NCI-H345 treated with DMSO at 0.1 percent for 48 hours (cell line): Measurements from ENCODE around the gene COLEC12.
"Not testable (repeated sequence)": the region's sequence is repeated elsewhere in the genome, so short reads cannot be mapped to it uniquely, and the experiment has no call there.

Experiments
- DNase-seq: peaks from one replicate; lab custom pipeline; 2025; ENCODE audit not compliant: unreplicated experiment; lab: John Stamatoyannopoulos, UW

The COLEC12 gene

DNA sequence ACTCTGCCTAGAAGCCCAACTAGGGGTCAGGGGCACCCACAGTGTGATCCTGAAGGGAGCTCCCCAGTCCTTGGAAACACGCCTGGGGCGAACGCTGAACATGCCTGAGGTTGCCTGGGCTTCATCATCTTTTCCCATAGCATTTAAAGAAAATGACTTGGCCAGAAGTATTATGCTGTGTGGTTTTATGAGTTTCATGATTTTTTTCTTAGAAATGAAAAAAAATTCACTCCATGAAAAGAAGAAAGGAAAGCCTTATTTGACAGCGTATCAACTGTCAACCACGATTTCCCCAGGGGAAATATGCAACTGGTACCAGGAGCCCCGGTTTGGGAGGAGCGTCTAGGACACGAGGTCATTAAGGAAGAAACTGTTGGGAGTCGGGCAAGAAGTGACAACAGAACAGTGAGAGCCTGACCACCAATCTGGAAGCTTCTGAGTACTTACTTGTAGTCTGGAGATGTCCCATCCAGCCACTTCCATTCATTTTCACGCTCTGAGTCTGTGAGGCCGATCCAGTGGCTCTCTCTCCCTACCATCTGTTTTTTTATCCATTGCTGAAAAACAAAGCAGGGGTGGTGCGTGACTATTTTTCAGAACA, 169.2 kb downstream of the COLEC12 start:
- DNase-seq = no peak

DNA sequence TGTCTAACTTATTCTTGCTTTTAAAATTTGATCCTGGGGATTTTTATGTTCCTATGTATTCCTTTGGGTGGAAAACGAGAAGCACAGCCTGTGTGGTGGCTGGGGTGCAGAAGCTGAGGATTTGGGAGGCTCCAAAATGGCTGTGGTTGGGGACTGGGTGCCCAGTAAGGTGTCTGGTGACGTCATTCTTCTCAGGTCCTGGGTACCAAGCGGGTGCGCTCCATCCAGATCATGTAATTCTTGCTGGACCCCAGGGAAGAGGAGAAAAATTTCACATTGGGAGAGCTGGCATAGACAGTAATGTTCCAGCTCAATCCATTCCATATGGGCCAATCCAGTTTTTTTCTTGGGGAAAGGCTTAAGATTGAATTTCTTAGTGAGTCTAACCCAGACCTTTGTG, 171.6 kb downstream of the COLEC12 start:
- no peak for DNase-seq

DNA sequence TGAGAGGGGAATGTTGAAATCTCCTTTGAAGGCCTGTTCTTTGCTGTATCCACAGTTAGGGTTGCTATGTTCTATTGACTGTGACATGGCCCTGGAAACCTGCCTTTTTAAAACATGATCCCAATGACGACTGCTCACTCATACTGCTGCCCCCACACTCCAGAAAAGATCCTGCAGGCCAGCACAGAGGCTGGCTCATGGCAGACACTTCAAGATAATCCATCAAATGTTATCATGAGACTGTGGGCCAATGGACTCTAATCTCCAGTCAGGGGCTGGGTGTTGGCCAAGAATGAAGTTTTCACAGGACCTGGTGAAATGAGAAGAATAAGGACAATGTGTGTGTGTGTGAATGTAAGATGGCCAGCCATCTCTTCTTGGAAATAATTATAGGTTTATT, 173.7 kb downstream of the COLEC12 start:
- no peak for DNase-seq

DNA sequence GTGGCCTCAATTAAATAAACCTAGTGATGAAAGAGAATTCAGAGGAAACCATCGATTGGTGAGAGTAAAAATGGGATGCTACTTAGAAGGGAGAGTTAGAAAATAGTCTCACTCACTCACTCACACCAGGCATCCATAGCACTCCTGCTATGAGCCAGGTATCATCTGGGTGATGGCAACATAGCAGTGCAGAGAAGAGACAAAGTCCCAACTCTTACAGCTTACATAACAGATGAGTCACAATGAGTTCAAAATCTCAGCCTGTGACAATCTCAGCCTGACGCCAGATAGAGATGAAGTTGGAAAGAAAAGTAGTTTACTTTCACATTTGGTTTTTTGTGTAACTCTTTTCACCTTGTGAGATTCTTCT, 177.3 kb downstream of the COLEC12 start:
- no peak for DNase-seq

DNA sequence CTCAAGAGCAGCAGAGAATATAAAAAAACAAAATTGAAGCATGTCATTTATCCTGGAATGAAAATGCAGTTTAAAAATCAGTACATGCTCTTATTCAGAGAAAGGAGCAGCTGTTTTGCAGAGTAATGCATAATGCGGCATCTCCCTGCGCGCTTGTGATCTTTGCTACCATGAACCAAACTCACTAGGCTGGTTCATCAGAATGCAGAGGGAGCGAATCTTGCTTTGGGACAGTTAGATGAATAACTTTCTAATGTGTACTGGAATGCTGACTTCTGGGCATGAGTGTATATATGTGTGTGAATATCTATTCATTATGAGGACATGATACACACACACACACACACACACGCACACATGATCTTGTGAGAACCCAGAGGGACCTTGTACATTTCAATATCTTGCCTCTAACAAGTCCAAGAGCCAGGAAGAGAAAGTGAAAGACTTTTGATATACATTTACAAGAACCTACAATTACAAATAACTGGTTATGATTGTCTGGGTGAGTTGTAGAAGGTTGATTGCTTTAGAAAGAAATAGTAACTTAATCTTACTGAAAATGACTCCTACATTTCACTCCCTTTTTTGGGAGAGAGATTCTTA, 178.5 kb downstream of the COLEC12 start:
- no peak for DNase-seq

DNA sequence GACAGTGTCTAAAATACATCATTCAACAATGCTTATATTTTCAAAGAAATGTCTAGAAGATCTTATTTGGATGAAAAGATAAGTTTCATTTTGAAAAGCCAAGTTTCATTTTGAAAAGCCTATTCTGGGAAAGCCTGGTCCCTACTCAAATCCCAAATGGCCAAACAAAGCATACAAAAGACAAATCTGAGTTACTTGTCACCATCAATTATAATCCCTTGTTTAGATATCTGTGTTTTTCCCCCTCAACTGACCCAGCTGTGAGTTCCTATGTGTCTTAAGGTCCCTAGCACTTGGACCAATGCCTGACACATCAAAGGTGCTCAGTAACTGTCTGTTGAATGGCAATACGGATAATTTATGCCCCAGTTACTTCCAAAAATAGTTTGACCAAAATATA, 180.3 kb downstream of the COLEC12 start:
- no peak for DNase-seq

DNA sequence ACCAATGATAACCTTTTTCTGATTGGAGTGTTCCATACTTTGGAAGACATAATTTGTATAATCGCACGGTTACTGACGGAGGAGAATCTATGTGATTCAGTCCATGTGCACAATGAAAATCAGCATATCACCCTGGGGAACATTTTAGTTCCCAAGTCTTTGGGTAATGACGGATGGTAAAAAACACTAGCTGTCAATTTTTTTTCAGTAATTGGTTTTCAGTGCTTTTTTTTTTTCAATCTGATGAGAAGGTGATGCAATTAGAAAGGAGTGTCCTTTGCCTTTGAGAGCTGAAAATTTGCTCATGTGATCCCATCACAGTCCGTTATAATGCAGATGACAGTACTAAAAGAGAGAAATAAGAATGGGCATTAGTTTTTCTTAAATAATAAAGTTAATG, 180.8 kb downstream of the COLEC12 start:
- no peak for DNase-seq

DNA sequence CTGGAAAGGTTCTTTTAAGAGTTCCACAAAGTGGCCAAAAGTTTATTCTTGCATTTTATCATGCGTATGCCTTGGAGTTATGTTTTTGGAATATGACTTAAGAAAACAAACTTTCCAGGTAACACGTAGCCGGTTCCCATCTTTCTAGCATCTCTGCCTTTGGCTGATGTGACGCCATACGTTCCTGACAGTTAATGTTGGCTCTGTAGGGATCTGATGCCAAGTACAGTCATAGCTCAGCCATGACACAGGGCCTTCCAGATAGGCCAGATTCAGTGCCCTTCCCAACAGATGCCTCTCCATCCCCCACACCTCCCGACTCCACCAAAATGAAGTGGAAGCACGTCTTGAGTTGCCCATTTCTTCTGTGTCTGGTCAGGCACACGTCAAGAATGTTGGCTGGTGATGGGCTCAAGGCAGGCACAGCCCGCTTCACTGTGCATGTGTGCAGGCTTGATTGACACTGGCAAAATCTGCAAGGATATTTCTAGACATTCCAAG, 181.7 kb downstream of the COLEC12 start:
- no peak for DNase-seq

DNA sequence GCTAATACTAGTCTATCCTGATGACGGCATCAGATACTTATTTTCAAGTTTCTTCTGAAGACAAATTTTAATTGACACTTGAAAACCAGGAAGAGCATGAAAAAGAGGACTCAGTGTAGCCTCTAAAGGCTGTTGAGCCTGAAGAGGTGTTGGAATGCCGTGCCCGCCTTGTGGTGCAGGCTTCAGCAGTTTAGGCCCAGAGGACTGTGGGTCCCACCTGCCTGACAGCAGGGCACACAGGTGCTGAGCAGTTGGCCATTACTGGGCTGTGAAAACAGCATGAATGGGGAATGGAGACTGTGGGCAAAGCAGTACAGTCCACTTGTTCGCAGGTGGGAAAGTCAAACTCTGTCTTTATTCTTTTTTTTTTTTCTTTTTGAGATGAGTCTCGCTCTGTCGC, 182.9 kb downstream of the COLEC12 start:
- DNase-seq = no peak

DNA sequence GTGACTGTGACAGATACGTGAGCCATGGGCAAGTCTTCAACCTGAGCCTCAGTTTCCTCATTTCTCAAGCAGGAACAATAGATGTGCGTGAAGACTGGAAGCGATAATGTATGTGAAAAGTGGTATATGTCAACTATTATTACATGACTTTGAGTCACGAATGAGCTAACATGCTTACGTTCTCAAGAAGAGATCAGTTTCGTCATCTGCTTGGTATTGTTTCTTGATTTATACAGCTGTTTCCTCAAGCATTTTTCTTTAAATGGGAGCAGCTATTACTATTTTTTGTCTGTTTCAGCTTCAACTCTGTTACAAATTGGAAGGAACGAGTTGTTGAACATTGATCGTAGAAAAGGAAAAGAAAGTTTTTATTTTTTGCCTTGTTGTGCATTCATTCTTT, 184.1 kb downstream of the COLEC12 start:
- DNase-seq = no peak

DNA sequence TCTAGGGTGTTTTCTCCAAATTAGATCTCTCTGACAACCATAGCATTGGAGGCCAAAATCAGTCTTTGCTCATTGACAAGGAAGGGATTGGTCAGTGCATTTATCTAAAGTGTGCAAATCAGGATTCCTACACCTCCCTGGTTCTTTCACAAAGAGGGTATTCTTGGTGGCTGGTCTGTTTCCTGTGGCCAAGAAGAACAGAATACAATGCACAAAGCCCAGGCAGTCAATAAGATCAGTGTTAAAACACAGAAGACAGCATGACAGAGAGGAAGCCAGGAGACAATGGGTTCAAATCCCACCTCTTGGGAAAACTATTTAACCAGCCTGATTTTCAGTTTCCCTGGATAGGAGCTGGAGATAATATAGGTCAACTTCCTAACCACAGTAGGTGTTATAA, 186.6 kb downstream of the COLEC12 start:
- DNase-seq = no peak

DNA sequence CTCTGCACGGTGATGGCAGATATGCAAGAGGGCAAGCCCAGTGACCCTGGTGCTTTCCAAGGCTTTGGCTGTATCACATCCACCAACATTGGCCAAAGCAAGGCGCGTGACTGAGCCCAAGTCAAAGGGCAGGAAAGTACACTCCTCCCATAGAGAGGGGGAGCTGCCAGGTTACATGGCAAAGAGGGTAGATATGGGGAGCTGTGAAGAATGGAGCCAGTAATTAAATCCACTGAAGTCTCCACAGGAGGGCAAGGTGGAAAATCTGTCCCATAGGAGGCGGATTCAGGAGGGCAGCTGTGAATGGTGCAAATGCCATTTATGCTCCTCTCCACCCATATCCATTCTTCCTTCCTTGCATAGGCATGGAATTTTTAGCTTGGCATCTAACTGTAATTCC, 188.1 kb downstream of the COLEC12 start:
- no peak for DNase-seq

DNA sequence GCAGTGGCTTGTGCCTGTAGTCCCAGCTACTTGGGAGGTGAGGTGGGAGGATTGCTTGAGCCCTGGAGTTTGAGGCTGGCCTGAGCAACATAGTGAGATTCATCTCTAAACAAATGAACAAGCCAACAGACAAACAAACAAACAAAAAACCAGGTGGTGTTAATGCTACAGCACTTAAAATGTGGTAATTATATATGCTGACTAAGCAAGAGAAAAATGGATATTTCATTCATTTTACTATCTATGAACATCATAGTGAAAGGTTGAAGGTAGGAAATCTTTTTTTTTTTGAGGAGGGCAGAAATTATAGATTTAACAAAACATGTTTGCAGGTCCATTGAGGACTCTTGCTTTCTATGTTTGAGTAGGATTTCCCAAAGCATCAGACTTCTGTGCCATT, 190.5 kb downstream of the COLEC12 start:
- DNase-seq = no peak

DNA sequence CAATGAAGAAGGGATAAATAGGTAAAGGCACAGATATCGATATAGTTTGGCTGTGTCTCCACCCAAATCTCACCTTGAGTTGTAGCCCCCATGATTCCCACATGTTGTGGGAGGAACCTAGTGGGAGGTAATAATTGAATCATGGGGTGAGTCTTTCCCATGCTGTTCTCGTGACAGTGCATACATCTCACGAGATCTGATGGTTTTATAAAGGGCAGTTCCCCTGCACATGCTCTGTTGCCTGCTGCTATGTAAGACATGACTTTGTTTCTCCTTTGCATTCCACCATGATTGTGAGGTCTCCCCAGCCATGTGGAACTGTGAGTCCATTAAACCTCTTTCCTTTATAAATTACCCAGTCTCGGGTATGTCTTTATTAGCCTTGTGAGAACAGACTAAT, 192.4 kb downstream of the COLEC12 start:
- DNase-seq = not testable (repeated sequence)

DNA sequence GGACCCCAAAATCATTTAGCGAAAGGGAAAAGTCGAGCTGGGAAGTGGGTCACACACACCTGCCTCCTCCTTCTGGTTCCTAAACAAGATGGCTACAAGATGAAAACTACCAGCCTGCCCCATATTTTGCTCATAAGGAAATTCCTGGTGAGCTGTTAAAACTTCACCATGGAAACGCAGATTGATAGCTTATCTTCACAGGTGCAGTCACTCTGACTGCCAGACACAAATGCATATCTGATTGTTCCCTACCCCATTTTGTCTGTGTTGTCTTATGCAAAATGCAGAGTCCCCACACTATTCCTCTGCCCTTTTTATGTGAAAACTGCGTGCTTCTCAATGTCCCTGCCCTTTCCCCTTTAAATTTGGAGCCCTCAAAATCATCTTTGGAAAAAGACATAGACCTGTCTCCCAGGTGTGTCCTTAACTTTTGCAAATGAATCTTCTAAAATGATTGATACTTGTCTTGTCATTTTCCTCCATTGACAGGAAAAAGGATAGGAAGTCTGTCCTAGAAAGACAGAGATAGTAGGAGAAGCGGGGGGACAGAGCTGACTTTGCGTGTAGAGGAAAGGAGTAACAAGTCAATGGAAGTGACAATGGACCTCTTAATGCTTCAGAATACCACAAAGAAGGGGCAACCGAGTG, 193.8 kb downstream of the COLEC12 start:
- no peak for DNase-seq

DNA sequence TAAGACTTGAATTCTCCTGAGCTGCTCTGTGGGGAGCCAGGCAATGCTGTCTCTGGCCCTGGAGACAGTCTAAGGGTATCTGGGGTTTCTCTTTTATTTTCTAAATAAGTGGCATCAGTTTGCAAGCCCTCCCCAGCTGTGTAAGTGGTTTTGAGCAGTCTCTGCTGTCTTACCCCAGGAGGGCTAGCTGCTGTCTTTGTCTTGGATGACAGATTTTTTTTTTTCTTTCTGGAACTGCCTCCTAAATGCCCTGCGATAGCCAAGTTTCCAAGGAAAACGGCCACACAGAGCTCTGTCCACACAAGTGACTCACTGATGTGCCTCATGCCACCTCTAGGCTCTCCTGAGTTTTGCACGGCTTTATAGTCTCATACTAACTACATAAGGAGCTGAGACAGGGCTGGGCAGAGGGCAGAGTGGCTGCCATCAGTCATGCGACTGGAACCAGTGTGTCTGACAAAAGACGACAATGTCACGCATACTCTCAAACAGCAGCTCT, 195.4 kb downstream of the COLEC12 start:
- DNase-seq = no peak

DNA sequence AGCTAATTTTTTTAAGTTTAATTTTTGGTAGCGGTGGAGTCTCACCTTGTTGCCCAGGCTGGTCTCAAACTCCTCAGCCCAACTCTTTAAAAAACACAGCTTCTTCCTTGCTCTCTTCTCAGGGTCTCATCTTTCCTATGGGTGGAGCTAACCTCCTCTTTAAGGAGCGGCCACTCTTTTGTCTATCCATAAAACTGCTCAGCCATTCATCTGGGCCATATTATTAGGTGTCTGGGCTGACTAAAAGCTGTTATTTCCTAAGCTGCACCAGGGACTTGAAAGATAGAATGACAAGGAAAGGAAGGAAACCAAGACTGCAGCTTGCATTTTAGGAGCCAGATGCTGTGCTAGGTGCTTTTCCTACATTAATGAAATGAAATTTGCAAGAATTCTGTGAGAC, 196.9 kb downstream of the COLEC12 start:
- DNase-seq = no peak

DNA sequence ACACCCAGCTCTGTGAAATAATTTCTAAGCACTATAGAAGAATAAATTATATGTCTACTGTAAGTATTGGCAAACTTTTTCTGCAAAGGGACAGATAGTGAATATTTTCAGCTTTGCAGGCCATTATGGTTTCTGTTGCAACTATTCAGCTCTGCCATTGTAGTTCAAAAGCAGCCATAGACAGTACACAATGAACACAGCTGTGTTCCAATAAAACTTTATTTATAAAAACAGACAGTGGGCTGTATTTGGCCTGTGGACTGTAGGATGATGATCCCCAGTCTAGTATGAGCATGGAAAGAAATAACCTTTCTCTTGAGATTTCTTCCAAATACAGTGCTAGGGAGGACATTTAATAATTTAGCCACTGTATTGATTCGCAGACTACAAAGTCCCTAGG, 197.5 kb downstream of the COLEC12 start:
- no peak for DNase-seq

DNA sequence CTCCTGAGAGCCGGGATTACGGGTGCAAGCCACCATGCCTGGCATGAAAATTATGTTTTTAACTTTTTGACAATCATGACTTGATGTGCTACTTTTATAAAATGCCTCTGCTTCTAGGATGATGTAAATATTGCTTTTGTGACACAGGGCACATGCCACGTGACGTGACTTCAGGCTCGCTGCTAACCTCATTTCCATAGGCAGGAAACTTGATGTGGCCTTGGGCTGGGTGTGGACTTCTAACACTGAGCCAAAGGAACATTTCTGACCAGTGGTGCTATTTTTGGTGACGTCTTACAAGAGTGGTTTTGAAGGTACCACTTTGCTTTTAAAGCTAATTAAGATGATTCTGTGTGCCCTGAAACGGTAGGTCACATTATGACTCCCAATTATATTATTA, 198.4 kb downstream of the COLEC12 start:
- no peak for DNase-seq

DNA sequence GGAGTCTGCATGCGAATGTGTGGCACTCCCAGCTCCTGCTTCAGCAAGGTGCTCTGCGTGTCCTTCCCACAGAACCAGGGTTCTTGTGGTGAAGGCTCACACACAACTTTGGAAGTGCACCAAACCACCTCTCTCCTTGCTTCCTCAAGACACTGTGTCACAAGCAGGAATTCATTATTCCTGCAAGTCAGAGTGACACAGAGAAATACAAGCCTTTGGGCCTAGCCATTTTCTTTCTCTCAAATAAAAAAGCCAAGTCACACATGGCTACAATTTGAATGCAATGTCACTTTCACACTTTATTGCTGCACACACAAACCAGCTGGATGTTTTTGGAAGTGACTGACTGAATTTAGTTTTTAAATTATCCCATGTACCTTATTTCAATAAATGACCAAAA, 202.6 kb downstream of the COLEC12 start:
- no peak for DNase-seq

DNA sequence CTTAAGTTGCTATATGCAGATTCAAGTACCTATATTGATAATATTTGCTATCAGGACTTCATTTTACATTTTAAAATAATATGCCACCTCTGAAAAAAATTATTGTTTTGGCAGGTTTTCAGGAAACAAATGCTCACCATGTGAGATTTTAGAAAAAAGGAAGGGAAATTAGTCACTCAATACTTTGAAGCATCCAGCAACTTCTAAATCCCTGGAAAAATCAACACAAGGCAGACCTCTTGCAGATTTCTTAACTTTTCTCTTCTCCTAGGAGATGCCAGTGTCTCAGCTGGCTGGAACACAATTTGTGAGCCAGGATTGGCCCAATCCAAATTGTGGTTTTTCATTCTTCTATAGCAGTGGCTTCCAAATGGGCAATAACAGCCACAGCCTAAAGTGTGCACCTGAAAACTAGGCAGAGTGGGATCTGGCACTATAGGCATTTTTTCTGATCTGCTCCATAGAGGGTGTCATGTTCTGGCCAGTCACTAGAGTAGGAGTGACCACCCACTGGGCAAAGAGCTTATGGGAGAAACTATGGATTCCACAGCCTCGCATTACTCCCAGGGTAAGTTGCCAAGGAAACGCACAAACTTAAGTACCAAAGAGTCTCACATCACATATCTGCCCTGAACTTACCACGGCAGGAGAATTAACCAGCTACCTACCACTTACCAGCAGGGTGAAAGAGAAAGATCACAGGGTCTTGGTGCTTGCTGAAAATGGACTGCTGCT, 204.6 kb downstream of the COLEC12 start:
- DNase-seq = no peak

DNA sequence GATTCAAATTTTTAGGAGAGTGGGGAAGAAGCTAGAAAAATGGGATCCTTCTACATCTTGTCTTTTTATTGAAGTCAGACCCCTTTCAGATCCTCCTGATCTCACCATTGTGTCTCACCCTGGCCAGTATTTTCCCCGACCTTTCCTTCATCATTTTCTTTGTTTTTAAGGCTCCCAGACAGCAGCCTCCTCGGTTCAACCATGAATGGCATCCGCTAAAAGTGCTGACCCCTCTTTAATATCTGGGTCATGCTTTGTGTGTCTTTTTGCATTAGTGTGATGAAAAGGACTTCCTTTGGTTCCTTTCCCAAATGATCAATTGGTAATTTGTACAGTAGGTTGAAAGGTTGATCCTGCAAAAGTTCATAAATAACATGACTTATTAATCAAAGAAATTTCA, 205.9 kb downstream of the COLEC12 start:
- no peak for DNase-seq
